Measurements from ENCODE around the gene FXYD3. TPM values are rescaled to one million over a fixed set of nuclear protein-coding genes. Genes with fewer than 3 reads are reported as not detected.

Gene FXYD3
- total RNA-seq, 1 donor from 2014 or later, result 0.50 TPM

DNA sequence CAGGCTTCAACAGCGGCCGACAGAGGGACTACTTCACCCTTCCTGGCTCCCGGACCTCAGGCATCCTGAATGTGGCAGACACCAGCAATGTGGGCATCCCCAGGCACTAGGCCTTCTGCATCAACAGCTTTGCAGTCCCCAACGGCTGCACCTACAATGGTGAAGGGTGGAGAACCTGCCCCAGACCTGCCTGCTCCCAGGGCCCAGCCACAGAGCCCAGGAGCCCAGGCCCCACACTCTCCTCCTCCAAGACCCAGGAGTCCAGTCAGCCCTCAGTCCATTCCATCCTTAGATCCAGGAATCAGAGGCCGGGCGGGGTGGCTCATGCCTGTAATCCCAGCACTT is 39.6 kb upstream of the FXYD3 start:
- no peak for DNase-seq (ENCODE audit: low read depth)
- TF ChIP-seq, protein P1, sequence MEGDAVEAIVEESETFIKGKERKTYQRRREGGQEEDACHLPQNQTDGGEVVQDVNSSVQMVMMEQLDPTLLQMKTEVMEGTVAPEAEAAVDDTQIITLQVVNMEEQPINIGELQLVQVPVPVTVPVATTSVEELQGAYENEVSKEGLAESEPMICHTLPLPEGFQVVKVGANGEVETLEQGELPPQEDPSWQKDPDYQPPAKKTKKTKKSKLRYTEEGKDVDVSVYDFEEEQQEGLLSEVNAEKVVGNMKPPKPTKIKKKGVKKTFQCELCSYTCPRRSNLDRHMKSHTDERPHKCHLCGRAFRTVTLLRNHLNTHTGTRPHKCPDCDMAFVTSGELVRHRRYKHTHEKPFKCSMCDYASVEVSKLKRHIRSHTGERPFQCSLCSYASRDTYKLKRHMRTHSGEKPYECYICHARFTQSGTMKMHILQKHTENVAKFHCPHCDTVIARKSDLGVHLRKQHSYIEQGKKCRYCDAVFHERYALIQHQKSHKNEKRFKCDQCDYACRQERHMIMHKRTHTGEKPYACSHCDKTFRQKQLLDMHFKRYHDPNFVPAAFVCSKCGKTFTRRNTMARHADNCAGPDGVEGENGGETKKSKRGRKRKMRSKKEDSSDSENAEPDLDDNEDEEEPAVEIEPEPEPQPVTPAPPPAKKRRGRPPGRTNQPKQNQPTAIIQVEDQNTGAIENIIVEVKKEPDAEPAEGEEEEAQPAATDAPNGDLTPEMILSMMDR (IDR thresholded peaks at IDR 0.05; ENCODE audit: insufficient read depth, low read length, poor library complexity, severe bottlenecking), result no peak

DNA sequence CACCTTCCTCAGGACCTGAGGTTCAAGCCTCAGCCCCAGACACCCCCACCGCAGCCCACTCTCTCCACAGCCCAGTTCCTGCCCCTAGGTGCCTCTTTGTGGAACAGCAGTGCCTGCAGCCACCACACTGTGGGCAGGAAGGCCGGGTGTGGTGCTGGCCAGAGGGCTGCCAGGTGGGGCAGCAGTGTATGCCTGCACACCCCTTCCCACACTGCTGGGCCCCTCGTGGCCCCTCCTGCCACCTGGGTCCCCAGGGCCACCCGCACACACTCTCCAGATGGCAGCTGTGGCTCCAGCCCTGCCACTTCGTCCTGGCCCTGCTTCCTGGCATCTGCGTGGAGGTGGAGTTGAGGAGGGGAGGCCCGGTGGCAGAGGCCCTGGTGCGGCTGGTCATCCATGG is 39.0 kb upstream of the FXYD3 start:
- no peak for DNase-seq (ENCODE audit: low read depth)
- no peaks in the 10 kb centered on the region for H3K36me3 ChIP-seq (ENCODE audit: control insufficient read depth, insufficient read depth, low read length)
- TF ChIP-seq, protein P1 (IDR thresholded peaks at IDR 0.05; ENCODE audit: insufficient read depth, low read length, poor library complexity, severe bottlenecking), result no peak
- no peak overlapping the region for H3K4me3 ChIP-seq (ENCODE audit: low read depth, low read length)
- no peaks in the 10 kb centered on the region for H3K27me3 ChIP-seq (ENCODE audit: control insufficient read depth, insufficient read depth, low read length)

More for the DNA sequence above, 39.6 kb upstream of the FXYD3 start:
- Histone ChIP-seq H3K36me3 (ENCODE audit: control insufficient read depth, insufficient read depth, low read length) (no peaks in the 10 kb centered on the region), H3K4me3 (ENCODE audit: low read depth, low read length) (no peak overlapping the region), H3K27me3 (ENCODE audit: control insufficient read depth, insufficient read depth, low read length) (no peaks in the 10 kb centered on the region)

DNA sequence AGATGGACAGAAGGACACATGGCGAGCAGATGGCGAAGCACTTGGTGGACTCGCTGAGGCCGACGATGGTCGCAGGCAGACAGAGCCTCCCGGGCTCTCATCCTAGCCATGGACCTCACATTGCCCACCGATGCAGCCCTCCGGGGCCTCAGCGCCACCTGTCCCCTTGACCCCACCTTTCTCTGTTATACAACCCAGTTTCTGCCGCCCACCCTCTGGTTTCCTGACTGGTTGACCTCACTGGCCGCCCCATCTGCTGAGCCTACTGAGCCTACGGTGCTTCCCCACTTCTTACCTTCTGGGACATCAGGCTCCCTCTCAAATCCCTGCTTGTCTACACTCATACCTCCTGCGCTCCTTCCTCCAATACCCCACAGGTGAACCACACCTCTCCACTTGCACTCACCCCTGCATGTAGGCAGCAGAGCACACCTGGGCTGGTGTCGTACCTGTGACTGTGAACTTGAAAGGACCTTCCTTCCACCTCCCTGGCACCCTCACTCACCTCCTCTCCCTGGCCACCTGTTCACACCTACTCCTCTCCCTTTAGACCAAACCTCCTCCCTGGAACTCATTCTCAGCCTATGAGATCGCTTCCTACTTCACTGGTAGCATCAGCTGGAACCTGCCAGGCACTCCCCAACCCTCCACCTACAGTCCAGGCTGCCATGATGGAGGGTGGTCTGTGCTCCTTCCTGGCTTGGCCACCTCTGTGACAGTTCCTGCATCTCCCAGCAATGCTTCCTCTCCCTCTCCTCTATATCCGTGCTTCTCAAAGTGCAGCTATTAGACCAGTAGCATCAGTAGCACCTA is 38.0 kb upstream of the FXYD3 start:
- Histone ChIP-seq H3K4me3 (ENCODE audit: low read depth, low read length) (no peak overlapping the region), H3K27me3 (ENCODE audit: control insufficient read depth, insufficient read depth, low read length) (no peaks in the 10 kb centered on the region), H3K36me3 (ENCODE audit: control insufficient read depth, insufficient read depth, low read length) (no peaks in the 10 kb centered on the region)
- TF ChIP-seq, protein P1 (IDR thresholded peaks at IDR 0.05; ENCODE audit: insufficient read depth, low read length, poor library complexity, severe bottlenecking), result no peak
- DNase-seq (ENCODE audit: low read depth), result no peak

DNA sequence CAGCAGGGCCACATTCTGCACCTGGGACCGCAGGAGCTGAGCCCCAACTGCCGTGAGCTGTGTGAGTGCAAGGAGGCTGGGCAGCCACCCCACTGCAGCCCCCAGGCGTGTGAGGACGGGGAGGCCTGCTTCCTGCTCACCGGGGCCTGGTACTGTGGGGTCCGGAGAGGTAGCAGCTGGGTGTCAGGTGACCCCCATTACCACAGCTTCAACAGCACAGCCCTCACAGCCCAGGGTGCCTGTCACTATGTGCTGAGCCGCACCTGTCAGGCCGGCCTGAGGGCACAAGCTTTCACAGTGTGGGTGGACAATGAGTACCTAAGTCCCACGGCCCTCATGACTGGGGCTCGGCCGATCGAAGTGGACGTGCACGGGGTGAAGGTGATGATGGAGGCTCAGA is 35.8 kb upstream of the FXYD3 start:
- H3K36me3 ChIP-seq (ENCODE audit: control insufficient read depth, insufficient read depth, low read length), result no peaks in the 10 kb centered on the region
- no peaks in the 10 kb centered on the region for H3K27me3 ChIP-seq (ENCODE audit: control insufficient read depth, insufficient read depth, low read length)
- DNase-seq (ENCODE audit: low read depth), result no peak

DNA sequence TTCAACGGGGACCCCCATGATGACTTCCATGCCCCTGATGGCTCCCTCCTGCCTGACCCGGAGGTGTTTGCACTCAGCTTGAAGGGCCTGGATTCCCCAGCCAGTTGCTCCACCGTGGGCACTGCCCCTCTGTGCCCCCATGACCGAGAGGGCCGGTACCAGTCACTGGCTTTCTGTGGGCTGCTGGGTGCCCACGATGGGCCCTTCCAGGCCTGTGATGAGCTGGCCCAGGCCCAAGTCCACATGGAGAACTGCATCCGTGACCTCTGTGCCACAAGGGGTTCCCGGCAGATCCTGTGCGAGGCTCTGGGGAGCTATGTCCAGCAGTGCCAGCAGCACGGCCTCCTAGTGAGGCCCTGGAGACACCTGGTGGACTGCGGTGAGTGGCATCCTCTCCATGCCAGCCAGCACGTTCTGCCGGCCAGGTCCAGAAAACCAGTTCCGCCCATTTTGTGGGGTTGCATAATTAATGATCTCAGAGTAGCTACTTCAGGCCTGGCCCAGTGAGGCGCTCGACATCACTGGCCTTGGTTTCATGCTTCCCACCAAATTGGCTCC is 34.9 kb upstream of the FXYD3 start:
- TF ChIP-seq, protein P1 (IDR thresholded peaks at IDR 0.05; ENCODE audit: insufficient read depth, low read length, poor library complexity, severe bottlenecking), result no peak

More for the DNA sequence above, 35.8 kb upstream of the FXYD3 start:
- H3K4me3 ChIP-seq (ENCODE audit: low read depth, low read length), result no peak overlapping the region
- TF ChIP-seq, protein P1 (IDR thresholded peaks at IDR 0.05; ENCODE audit: insufficient read depth, low read length, poor library complexity, severe bottlenecking), result no peak

More for the DNA sequence above, 34.9 kb upstream of the FXYD3 start:
- H3K36me3 ChIP-seq (ENCODE audit: control insufficient read depth, insufficient read depth, low read length), result no peaks in the 10 kb centered on the region
- no peaks in the 10 kb centered on the region for H3K27me3 ChIP-seq (ENCODE audit: control insufficient read depth, insufficient read depth, low read length)
- H3K4me3 ChIP-seq (ENCODE audit: low read depth, low read length), result no peak overlapping the region
- DNase-seq (ENCODE audit: low read depth), result no peak

Measured in kidney epithelial cell (primary cell).